WTC11 (cell line): Measurements from ENCODE around the gene TBC1D4. TPM values are rescaled to one million over a fixed set of nuclear protein-coding genes. Genes with fewer than 3 reads are reported as not detected.

Experiments
- ATAC-seq: fragments of 200-7000 bp; cut with Tn5 transposase; 2 replicates; pipeline ENCODE4 v1.10.0; 2021; ENCODE audit warnings: mild to moderate bottlenecking, moderate library complexity
- CTCF ChIA-PET: fragments of 300-600 bp; sonication (Branson Sonifier 250); formaldehyde crosslinking; loops from one replicate; lab custom pipeline; 2021; ENCODE audit warnings: antibody characterized with exemption; lab: Charles Lee
- POLR2A ChIA-PET: fragments of 350-600 bp; sonication (Branson Sonifier 250); formaldehyde crosslinking; loops from one replicate; lab custom pipeline; 2021; ENCODE audit warnings: antibody characterized with exemption; lab: Charles Lee
- DNase-seq: peaks from one replicate; pipeline ENCODE4 v3.0.0; 2021; ENCODE audit warnings: low spot score
- H3K27ac Mint-ChIP-seq: 2 replicates; pipeline ENCODE4 v1.8.0; 2021; ENCODE audit warnings: mixed read lengths
- H3K27me3 Mint-ChIP-seq: 2 replicates; pipeline ENCODE4 v1.8.0; 2021; ENCODE audit warnings: low read depth, mild to moderate bottlenecking, moderate library complexity, mixed read lengths
- H3K36me3 Mint-ChIP-seq: 2 replicates; pipeline ENCODE4 v1.8.0; 2021; ENCODE audit warnings: mixed read lengths
- H3K4me1 Mint-ChIP-seq: 2 replicates; pipeline ENCODE4 v1.8.0; 2022; ENCODE audit warnings: mixed read lengths
- H3K4me3 Mint-ChIP-seq: 2 replicates; pipeline ENCODE4 v1.8.0; 2021; ENCODE audit warnings: mild to moderate bottlenecking, moderate library complexity, mixed read lengths
- H3K9me3 Mint-ChIP-seq: 2 replicates; pipeline ENCODE4 v1.8.0; 2021; ENCODE audit warnings: mixed read lengths
- CTCF ChIP-seq: fragments of 200-600 bp; IDR thresholded peaks from 2 replicates; pipeline ENCODE4 v1.8.0; 2022; ENCODE audit warnings: antibody characterized with exemption
- FOXP1 ChIP-seq: sonication (generic); formaldehyde crosslinking; IDR thresholded peaks from 2 replicates; pipeline ENCODE4 v1.8.0; 2022; ENCODE audit warnings: missing genetic modification reagents, mild to moderate bottlenecking, moderate library complexity, borderline replicate concordance
- GRHL2 ChIP-seq: fragments of 250-450 bp; sonication (Bioruptor Pico); IDR thresholded peaks from 2 replicates; pipeline ENCODE4 v1.8.0; 2022; ENCODE audit warnings: mild to moderate bottlenecking, moderate library complexity; ENCODE audit not compliant: insufficient replicate concordance, severe bottlenecking
- PRDM15 ChIP-seq: sonication (generic); formaldehyde crosslinking; IDR thresholded peaks from 2 replicates; pipeline ENCODE4 v1.8.0; 2022; ENCODE audit warnings: missing genetic modification reagents
- PRRX2 ChIP-seq: fragments of 250-450 bp; sonication (Bioruptor Pico); IDR thresholded peaks from 2 replicates; pipeline ENCODE4 v1.8.0; 2021; ENCODE audit warnings: mild to moderate bottlenecking
- SMAD3 ChIP-seq: sonication (generic); formaldehyde crosslinking; IDR thresholded peaks from 2 replicates; pipeline ENCODE4 v1.8.0; 2022; ENCODE audit warnings: missing genetic modification reagents, mild to moderate bottlenecking, borderline replicate concordance
- ZNF396 ChIP-seq: fragments of 250-450 bp; sonication (Bioruptor Pico); IDR thresholded peaks from 2 replicates; pipeline ENCODE4 v1.8.0; 2021; ENCODE audit warnings: mild to moderate bottlenecking, moderate library complexity, borderline replicate concordance
- total RNA-seq: library from RNA; stranded (reverse); gene quantifications from 3 replicates; pipeline ENCODE4 v1.2.3, GENCODE V29; 2021
- TF ChIP-seq, protein P1 (sequence below): sonication (generic); formaldehyde crosslinking; IDR thresholded peaks from 2 replicates; pipeline ENCODE4 v1.8.0; 2023; ENCODE audit warnings: missing genetic modification reagents, mild to moderate bottlenecking, borderline replicate concordance
- TF ChIP-seq, protein P2 (sequence below): sonication (generic); formaldehyde crosslinking; IDR thresholded peaks from 2 replicates; pipeline ENCODE4 v1.8.1; 2023; ENCODE audit warnings: mild to moderate bottlenecking, missing genetic modification reagents, moderate library complexity

The TBC1D4 gene
- total RNA-seq, 1 experiment from 2014 or later: 37.1 TPM

GRCh38 chr13:75375329-75375728 lies 106.6 kb downstream of the TBC1D4 start (continued):
- TF ChIP-seq, protein P1, sequence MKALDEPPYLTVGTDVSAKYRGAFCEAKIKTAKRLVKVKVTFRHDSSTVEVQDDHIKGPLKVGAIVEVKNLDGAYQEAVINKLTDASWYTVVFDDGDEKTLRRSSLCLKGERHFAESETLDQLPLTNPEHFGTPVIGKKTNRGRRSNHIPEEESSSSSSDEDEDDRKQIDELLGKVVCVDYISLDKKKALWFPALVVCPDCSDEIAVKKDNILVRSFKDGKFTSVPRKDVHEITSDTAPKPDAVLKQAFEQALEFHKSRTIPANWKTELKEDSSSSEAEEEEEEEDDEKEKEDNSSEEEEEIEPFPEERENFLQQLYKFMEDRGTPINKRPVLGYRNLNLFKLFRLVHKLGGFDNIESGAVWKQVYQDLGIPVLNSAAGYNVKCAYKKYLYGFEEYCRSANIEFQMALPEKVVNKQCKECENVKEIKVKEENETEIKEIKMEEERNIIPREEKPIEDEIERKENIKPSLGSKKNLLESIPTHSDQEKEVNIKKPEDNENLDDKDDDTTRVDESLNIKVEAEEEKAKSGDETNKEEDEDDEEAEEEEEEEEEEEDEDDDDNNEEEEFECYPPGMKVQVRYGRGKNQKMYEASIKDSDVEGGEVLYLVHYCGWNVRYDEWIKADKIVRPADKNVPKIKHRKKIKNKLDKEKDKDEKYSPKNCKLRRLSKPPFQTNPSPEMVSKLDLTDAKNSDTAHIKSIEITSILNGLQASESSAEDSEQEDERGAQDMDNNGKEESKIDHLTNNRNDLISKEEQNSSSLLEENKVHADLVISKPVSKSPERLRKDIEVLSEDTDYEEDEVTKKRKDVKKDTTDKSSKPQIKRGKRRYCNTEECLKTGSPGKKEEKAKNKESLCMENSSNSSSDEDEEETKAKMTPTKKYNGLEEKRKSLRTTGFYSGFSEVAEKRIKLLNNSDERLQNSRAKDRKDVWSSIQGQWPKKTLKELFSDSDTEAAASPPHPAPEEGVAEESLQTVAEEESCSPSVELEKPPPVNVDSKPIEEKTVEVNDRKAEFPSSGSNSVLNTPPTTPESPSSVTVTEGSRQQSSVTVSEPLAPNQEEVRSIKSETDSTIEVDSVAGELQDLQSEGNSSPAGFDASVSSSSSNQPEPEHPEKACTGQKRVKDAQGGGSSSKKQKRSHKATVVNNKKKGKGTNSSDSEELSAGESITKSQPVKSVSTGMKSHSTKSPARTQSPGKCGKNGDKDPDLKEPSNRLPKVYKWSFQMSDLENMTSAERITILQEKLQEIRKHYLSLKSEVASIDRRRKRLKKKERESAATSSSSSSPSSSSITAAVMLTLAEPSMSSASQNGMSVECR (CRISPR knock-in tag): no peak
- TF ChIP-seq FOXP1 (CRISPR knock-in tag): no peak

DNA sequence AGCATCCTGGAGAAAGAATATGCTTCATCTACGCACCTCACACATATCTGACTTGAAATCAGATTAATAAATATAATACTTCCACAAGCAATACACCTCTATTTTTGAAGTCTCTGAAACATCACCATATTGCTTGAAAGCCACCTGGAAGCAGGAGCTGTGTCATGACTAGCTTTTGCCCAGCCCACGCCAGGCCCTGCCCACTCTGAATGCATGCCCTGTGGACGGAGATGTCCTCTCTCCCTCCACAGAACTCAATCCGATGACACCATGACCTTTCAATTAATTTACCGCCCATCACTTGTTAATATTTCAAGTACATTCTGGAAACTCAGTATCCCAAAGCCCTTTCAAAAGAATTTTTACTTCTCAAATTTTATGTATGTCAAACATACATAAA lies 108.0 kb downstream of the TBC1D4 start:
- no peaks in the 10 kb centered on the region for H3K9me3 Mint-ChIP-seq
- peaks cover 52% of the 10 kb centered on the region for H3K4me1 Mint-ChIP-seq
- DNase-seq: no peak
- H3K27me3 Mint-ChIP-seq: no peaks in the 10 kb centered on the region
- TF ChIP-seq PRDM15: no peak
- no peak for TF ChIP-seq GRHL2 (CRISPR knock-in tag)
- TF ChIP-seq ZNF396 (CRISPR knock-in tag): no peak
- TF ChIP-seq, protein P2, sequence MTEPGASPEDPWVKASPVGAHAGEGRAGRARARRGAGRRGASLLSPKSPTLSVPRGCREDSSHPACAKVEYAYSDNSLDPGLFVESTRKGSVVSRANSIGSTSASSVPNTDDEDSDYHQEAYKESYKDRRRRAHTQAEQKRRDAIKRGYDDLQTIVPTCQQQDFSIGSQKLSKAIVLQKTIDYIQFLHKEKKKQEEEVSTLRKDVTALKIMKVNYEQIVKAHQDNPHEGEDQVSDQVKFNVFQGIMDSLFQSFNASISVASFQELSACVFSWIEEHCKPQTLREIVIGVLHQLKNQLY: no peak
- TF ChIP-seq, all 79 proteins: peak for 0
- ChIA-PET CTCF (interaction anchor here (0.5 to 2.5 kb wide), 6 partner anchors 10 to 183 kb away, joined by 3 to 23 read pairs (median 4); partner anchors contain the start of gene TBC1D4), POLR2A (no interaction called here)
- Mint-ChIP-seq H3K27ac (no peak overlapping the region), H3K36me3 (no peaks in the 10 kb centered on the region), H3K4me3 (no peak overlapping the region)
- no peak for ATAC-seq

- ATAC-seq (peak; percentile 38), DNase-seq (no peak)
- no peaks in the 10 kb centered on the region for H3K36me3 Mint-ChIP-seq
- no peak overlapping the region for H3K4me3 Mint-ChIP-seq
- TF ChIP-seq SMAD3 (CRISPR knock-in tag): no peak
- H3K27me3 Mint-ChIP-seq: no peaks in the 10 kb centered on the region
- no peaks in the 10 kb centered on the region for H3K9me3 Mint-ChIP-seq
- ChIA-PET POLR2A (no interaction called here), CTCF (interaction anchor here (0.5 to 2.5 kb wide), 15 partner anchors 7 to 211 kb away, joined by 3 to 23 read pairs (median 3); partner anchors contain the start of gene TBC1D4)
- peaks cover 46% of the 10 kb centered on the region for H3K4me1 Mint-ChIP-seq
- peak overlapping the region; percentile 14; the same call in 1 of the 2 replicates for H3K27ac Mint-ChIP-seq
Measured at GRCh38 chr13:75372923-75373841, 108.8 kb downstream of the TBC1D4 start.

GRCh38 chr13:75372517-75372916 lies 109.5 kb downstream of the TBC1D4 start:
- H3K4me3 Mint-ChIP-seq: no peak overlapping the region
- H3K9me3 Mint-ChIP-seq: no peaks in the 10 kb centered on the region
- ATAC-seq: peak; percentile 83
- ChIA-PET POLR2A (interaction anchor here (0.9 kb wide), 2 partner anchors 14 to 110 kb away, joined by 3 read pairs; partner anchors contain the start of gene TBC1D4), CTCF (interaction anchor here (0.8 to 2.5 kb wide), 12 partner anchors 8 to 211 kb away, joined by 3 to 23 read pairs (median 4); partner anchors contain the start of gene TBC1D4)
- no peaks in the 10 kb centered on the region for H3K27me3 Mint-ChIP-seq
- peak; percentile 63; the same call in 1 of the 2 replicates for TF ChIP-seq CTCF
- TF ChIP-seq PRRX2: no peak
- DNase-seq: no peak
- no peaks in the 10 kb centered on the region for H3K36me3 Mint-ChIP-seq
- H3K4me1 Mint-ChIP-seq: peaks cover 43% of the 10 kb centered on the region
- H3K27ac Mint-ChIP-seq: no peak overlapping the region
